Measurements from ENCODE around the gene CENPM.

The CENPM gene

DNA sequence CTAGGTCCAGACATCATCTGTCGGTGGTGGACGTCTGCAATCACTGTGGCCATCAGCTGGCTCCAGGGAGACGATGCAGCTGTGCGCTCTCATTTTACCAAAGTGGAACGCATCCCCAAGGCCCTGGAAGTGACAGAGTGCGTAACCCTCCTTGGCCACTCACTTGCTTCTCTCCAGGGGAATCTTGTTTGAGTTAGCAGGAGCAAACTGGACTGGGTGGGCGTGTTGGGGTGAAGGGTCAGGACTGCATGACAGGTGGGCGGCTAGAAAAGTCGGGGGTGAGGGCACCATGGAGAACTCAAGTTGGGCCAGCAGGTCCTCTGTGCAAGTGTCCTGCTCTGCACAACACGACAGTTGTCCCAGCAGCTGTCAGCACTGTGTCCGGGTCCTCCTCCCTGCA lies 48.3 kb downstream of the CENPM start:
- H3K4me3 ChIP-seq (replicated peaks; ENCODE audit: low read depth, low read length), result no peak overlapping the region
- TF ChIP-seq, protein P1, sequence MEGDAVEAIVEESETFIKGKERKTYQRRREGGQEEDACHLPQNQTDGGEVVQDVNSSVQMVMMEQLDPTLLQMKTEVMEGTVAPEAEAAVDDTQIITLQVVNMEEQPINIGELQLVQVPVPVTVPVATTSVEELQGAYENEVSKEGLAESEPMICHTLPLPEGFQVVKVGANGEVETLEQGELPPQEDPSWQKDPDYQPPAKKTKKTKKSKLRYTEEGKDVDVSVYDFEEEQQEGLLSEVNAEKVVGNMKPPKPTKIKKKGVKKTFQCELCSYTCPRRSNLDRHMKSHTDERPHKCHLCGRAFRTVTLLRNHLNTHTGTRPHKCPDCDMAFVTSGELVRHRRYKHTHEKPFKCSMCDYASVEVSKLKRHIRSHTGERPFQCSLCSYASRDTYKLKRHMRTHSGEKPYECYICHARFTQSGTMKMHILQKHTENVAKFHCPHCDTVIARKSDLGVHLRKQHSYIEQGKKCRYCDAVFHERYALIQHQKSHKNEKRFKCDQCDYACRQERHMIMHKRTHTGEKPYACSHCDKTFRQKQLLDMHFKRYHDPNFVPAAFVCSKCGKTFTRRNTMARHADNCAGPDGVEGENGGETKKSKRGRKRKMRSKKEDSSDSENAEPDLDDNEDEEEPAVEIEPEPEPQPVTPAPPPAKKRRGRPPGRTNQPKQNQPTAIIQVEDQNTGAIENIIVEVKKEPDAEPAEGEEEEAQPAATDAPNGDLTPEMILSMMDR (IDR thresholded peaks at IDR 0.05; ENCODE audit: low read length, missing control alignments), result no peak
- no peak for DNase-seq (ENCODE audit: low read depth)

DNA sequence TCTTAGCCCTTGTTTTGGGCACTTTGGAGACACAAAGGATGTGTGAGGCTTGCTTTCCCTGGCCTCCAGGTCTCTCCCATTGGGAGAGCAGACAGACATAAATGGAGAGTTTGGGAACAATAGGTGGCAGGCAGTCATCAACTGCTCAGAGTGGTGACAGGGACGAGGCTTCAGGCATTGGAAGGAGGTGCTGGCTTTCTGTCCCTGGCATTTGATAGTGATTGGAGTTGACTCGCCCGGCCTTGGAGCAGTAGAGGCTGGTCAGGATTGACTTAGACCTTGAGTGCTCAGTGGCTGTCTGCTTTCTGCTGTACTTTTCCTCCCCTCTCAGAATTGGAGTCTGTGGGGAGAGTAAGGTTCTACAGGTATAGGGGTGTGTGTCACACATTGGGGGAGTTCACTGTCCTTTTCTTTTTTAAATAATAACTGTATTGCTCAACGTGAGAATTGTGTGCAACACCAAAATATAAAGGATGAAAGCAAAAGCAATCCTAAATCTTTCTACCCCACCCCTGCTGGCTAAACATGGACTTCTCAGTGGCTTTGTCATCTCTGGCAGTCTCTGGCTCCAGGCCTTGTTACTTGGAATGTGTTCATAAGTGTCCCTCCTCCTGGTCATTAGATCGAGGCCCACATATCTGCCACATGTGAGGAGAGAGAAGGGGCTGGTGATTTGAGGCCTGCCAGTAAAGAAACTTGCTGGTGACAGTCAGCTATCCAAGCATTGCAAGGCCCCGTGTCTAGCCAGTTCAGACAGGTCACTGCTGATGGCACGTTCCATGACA lies 53.2 kb downstream of the CENPM start:
- DNase-seq (ENCODE audit: low read depth), result no peak
- TF ChIP-seq, protein P1 (IDR thresholded peaks at IDR 0.05; ENCODE audit: low read length, missing control alignments), result no peak
- H3K4me3 ChIP-seq (replicated peaks; ENCODE audit: low read depth, low read length), result no peak overlapping the region

DNA sequence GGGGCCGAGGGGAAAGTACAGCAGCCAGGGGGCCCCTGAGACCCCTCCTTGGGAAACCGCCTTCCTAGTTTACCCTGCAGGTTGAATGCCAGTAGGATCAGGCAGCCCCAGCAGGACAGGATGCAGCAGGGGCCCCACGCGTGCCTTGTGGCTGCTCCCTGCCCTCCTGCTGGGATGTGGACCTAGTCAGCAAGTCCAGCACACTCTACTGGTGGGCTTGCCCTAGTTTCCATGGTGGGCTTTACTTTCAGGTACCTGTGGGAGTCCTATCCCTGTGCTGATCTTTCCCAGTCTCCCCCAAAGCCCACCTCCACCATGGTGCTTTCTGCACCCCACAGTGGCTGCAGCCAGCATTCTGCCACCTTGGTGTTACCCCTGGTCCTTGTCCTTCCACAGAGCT lies 54.2 kb downstream of the CENPM start:
- no peak for DNase-seq (ENCODE audit: low read depth)
- no peak overlapping the region for H3K4me3 ChIP-seq (replicated peaks; ENCODE audit: low read depth, low read length)
- TF ChIP-seq, protein P1 (IDR thresholded peaks at IDR 0.05; ENCODE audit: low read length, missing control alignments), result no peak

DNA sequence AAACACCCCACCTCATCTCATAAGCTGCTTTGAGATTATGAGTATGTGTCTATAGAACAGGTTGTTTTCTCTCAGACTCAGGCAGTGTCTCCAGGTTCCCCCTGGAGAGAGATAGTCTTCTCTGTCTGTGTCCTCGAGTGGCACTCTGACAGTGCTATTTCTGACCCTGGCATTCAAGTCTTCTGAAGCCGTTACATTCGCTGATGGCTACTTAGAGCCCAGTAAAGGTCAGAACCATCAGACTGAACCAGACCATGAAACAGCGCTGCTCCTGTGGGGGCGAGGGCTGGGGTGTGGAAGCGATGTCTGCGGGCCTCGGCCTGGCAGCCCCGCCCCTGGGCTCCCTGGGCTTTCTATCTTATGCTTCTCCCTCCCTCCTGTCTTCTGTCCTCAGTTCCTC lies 55.5 kb downstream of the CENPM start:
- TF ChIP-seq, protein P1 (IDR thresholded peaks at IDR 0.05; ENCODE audit: low read length, missing control alignments), result no peak
- H3K4me3 ChIP-seq (replicated peaks; ENCODE audit: low read depth, low read length), result no peak overlapping the region
- no peak for DNase-seq (ENCODE audit: low read depth)

All from fibroblast of pulmonary artery (primary cell).